Stimulated activated CD8-positive, alpha-beta memory T cell treated with anti-CD3 and anti-CD28 coated beads, Interleukin-15, amount 100 ng/mL, for 48 hours (primary cell): Measurements from ENCODE around the gene ARHGAP10.
A peak's percentile ranks its signal among the peaks of the same experiment; 100 is the strongest.
"Not testable (repeated sequence)": the region's sequence is repeated elsewhere in the genome, so short reads cannot be mapped to it uniquely, and the experiment has no call there.

Experiments used
- DNase-seq, 2 donors: peaks; one replicate each; pipeline ENCODE4 v3.0.0-alpha.2; 2020; ENCODE audit warnings: low read depth in 2 of 2

ARHGAP10 gene

DNA sequence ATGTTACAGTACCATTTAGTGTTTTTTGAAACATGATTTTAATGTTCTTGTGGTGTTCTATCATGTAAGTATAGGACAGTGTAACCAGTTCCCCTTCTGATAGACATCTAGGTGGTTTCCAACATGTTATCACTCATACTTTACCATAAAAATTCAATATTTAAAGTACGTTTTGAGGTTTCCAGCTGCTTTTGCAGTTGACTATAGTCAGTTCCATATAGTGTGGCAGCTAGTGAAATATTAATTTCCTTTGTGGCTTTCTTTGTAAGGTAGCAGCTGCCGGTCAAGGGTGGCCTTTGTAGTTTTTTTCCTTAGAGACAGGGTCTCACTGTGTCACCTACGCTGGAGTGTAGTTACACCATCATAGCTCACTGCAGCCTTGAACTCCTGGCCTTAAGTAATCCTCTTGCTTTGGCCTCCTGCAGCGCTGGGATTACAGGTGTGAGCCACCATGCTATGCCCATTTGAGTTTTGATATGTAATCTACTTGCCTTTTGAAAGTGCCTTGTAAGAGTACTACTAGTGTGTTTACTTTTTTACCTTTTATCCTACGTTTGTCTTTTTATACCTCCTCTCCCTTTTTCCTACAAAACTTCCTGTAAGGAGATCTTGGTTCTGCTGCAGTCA is 63.0 kb downstream of the ARHGAP10 start:
- no peak for DNase-seq

GRCh38 chr4:147799057-147799456 is 67.2 kb downstream of the ARHGAP10 start:
- not testable (repeated sequence) for DNase-seq

DNA sequence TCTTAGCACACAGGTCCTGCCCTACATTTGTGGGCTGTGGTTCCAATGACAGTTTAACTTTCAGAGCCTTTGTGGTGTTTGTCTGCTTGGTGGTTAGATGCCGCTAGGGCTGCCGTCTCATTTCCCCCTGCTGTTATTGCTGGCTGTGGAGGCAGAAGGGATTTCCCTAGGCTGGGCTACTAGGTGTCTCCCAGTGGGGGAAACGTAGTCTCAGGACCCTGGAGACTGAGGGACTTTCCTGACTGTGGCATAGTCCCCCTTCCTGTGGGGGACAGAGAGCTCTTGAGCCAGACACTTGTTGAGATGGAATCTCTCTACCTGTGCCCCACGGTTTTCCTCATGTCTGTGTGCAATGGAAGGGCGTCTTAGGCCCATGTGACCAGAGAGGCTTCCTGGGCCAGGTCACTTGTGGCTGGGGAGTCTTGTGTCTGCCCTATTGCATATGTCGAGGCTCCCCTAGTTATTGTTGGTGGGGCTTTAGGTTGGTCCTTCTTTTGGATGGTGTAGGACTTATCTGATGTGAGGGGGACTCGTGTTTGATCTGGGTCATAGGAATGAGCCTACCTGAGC is 68.2 kb downstream of the ARHGAP10 start:
- DNase-seq: peak; percentile 62 to 63

DNA sequence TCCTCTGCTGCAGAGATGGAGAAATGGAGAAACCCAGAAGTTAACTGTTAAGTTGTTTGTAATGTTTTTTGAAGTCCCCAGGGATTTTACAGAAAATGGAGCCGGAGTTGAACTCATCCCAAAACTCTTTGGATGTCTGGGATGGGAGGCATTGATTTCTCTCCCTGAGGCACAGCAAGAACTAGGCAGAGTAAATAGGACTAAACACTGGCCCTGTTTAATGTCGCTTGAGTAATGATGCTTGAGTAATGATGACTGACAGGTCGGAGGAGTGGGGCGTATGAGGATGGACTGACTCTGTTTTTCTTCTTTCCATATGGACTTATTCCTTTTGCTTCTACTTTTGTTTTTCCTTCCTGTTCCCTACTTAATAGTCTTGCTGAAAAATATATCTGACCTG is 69.9 kb downstream of the ARHGAP10 start:
- DNase-seq: no peak

DNA sequence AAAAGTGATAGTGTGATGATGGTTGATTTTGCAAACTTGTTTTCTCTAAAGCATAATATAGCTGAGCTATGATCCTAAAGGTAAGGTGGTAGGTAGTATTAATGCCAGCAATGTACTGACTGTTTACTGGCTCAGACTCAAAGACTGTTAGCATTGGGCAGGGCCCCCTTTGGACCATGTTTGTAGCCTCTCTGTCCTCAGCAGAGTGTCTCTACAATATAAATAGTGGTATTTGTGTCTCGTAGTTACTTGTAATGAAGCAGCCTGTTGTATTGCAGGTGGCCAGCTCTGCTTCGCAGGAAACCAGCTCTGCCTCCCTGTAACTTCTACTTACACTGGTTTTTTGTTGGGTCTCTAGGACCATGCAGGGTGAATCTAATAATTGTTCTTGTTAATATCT is 70.5 kb downstream of the ARHGAP10 start:
- no peak for DNase-seq

- no peak for DNase-seq
Measured at GRCh38 chr4:147805946-147806345, 74.1 kb downstream of the ARHGAP10 start.

GRCh38 chr4:147808447-147808846 is 76.6 kb downstream of the ARHGAP10 start:
- no peak for DNase-seq

- no peak for DNase-seq
Measured at GRCh38 chr4:147809211-147809610, 77.3 kb downstream of the ARHGAP10 start.

GRCh38 chr4:147811878-147812277 is 80.0 kb downstream of the ARHGAP10 start:
- no peak for DNase-seq

GRCh38 chr4:147813109-147813773 is 81.4 kb downstream of the ARHGAP10 start:
- DNase-seq: no peak

DNA sequence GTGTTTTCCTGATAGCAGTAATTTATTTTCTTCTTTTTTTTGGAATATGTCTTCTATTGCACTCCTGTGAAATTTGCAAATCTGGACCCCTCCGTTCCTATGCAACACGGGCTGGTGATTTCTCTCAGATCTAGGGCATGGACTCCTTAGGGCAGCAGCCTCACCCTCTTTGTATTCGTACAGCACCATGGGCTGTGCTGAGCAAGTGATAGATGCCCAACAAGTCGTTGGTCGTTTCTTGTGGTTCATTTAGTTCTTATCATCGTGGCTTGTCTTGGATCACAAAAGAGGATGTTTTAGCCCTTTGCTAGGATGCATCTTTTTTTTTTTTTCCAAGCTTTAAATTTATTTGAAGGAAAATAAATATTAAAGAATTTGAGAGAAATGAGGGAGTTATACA is 82.1 kb downstream of the ARHGAP10 start:
- DNase-seq: no peak

DNA sequence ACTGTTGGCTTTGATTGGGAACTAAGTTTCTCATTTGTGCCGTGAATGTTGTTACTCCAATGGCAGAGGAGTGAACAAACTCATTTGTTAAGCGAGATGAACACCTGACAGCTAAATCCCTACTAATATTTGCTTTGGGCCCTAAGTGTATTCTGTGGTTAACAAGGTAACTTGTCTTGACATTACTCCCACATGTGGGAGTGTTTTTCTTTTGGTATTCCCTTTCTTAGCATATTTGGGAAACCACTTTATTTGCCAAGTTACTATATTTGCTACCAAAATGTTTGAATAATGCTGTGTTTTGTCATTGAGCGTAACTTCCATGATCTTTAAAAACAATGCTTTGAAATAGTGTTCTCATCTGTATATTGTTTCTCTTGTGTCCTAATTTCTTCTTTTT is 82.5 kb downstream of the ARHGAP10 start:
- no peak for DNase-seq

DNA sequence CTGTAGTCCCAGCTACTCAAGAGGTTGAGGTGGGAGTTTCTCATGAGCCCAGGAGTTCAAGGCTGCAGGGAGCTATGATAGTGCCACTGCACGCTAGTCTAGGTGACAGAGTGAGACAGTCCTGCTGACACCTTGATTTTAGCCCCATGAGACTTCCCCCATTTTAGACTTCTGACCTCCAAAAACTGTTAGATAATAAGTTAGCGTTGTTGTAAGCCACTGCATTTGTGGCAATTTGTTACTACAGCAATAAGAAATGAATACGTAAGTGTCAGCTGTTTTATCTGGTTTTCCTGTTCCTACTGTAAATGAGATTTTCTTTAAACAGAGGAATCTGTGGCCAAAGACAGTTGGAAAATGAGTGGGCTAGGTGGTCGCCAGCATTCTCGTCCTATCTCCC is 83.9 kb downstream of the ARHGAP10 start:
- DNase-seq: no peak

DNA sequence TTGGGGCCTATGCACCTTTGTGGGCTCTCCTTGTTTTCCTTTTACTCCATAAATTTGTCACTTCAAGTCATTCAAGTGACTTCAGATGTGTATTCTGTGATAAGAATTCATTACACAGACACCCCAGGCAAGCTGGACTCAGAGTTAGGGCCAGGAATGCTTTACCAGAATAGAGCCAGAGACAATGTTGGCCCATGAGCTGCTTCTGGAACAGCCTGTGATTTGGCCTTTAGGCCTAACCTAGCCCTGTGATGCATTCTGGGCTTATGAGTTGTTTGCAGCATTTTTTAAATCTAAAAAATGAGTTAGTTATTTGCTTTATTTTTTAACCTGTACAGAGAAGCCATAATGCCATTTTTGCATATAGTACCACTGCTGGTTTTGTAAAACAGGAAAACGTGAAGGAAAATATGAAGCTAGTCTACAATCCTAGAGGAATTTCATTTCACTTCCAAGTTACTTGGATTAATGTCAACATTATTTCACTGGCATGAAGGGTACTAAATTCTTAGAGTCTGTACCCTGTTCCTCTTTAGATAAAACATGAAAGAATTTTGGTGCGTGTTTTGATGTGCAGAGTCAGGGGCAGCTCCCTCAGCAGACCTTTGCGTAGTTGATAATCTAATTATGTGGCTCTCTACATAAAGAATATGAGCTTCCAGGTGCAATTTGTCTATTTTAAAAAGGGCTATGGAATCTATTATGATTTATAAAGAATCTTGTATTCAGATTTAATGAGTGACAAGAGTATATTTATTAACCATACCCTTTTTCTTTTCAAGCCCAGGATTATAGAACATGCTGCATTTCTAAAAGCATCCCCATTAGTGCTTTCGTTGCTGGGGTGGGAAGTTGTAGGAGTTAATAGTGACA is 84.7 kb downstream of the ARHGAP10 start:
- no peak for DNase-seq

DNA sequence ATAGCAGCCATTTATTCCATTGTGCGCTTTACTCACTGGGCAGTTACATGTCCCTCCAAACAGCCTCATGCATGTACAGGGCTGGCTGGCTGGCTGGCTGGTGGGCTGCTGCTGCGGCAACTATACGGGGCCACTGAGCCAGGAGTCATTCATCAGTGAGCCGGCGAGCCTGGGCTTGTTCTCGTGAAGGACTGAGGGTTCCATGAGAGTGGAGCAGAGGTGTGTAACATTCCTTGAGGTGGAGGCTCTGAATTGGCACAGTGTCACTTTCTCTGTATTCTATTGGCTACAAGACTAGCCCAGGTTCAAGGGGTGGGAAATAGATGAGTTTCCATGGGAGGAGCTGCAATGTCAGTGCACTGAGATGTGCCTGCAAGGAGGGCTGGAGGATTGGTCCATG is 89.1 kb downstream of the ARHGAP10 start:
- no peak for DNase-seq

DNA sequence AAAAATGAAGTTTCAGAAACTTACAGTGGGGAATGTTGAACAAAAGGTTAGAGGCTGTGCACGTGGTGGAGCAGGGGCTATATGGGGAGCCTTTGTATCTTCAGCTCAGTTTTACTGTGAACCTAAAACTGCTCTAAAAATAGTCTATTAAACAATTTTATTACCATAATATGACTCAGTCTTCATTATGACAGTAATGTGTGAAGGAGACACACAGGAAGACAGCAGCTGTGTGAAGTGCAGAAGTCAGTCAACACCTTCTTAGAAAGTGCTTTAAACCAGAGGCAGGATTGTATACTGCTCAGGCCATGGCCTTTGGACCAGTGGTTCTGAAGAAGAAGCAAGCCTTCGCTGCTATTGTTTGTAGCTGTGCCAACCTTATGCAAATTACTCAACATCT is 89.7 kb downstream of the ARHGAP10 start:
- DNase-seq: no peak

DNA sequence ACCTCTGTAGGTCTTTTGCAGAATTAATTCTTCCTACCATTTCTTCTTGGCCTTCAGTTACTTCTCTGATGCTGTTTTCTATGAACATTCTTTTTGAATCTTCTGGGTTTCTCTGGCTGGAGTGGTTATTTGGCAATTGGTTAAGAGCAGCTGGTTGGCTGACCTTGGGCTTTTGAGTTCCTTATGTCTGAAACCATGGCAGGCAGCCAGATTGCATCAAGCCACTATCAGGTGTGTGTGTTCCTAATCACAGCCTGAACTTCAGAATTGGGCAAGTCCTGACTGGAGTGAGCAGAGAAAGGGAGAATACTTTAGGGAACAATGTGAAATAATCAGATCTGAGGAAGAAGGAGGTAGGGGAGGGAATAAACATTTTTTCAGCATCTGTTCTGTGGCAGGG is 90.2 kb downstream of the ARHGAP10 start:
- DNase-seq: no peak

GRCh38 chr4:147823130-147823529 is 91.2 kb downstream of the ARHGAP10 start:
- DNase-seq: no peak

DNA sequence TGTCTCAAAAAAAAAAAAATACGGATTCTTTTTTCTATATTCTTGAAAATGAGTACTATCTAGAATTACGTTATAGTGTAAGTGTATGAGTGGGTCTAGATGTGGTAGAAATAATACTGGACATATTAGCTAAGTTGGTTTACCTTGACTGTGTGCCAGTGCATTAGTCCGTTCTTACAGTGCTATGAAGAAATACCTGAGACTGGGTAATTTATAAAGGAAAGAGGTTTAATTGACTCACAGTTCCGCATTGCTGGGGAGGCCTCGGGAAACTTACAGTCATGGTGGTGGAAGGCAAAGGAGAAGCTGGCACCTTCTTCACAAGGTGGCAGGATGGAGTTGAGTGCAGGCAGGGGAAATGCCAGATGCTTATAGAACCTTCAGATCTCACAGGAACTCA is 92.4 kb downstream of the ARHGAP10 start:
- DNase-seq: no peak

DNA sequence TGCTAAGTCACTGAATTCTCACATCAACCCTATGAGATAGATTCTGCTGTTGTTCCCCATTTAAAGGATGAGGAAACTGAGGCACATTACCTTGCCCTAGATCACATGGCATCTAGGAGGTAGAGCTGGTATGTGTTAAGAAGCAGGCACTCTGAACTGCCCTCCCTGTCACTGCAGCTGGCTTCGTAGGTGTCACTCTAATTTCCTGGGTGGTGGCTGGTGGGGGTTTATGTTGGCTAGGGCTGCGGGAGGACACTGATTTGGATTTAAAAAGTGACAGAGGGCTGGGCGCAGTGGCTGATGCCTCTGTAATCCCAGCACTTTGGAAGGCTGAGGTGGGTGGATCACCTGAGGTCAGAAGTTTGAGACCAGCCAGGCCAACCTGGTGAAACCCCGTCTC is 93.0 kb downstream of the ARHGAP10 start:
- no peak for DNase-seq

- DNase-seq: no peak
Measured at GRCh38 chr4:147825451-147826287, 93.8 kb downstream of the ARHGAP10 start.

DNA sequence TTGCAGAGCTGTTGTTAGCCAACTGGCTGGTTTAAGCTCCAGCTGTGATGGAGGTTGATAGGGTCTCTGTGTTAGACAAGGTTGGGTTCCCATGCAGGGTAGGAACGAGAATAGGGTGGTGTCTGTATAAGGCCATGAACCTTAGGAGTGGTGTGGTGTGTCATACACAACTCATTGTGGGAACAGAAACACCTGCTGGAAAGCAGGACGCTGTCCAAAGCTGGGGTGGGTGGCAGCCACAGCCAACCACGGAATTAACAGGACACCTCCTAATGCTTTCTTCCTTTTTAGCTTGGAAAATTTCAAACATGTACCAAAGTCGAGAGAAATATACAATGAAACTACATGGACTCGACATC is 94.4 kb downstream of the ARHGAP10 start:
- no peak for DNase-seq
